ENCODE data around the gene FANCD2.

DNA sequence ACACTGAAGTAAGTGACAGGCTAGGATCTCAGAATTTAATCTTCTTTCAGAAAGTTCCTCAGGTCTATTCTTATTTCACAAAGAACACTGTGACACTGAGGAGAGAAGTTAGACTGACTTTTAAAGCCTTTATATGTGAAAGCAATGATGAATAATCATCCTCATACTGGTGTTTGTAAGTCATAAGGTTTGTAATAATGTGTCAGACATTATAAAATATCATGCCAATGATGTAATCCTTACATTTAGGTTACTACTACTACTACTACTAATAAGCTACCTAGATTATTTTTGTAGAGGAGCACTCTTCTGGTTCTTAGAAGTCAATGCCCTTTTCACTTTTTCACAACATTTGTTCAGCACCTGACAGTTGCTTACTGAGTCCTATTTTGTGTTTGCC is 48.4 kb downstream of the FANCD2 start:
- TF ChIP-seq, protein P1, sequence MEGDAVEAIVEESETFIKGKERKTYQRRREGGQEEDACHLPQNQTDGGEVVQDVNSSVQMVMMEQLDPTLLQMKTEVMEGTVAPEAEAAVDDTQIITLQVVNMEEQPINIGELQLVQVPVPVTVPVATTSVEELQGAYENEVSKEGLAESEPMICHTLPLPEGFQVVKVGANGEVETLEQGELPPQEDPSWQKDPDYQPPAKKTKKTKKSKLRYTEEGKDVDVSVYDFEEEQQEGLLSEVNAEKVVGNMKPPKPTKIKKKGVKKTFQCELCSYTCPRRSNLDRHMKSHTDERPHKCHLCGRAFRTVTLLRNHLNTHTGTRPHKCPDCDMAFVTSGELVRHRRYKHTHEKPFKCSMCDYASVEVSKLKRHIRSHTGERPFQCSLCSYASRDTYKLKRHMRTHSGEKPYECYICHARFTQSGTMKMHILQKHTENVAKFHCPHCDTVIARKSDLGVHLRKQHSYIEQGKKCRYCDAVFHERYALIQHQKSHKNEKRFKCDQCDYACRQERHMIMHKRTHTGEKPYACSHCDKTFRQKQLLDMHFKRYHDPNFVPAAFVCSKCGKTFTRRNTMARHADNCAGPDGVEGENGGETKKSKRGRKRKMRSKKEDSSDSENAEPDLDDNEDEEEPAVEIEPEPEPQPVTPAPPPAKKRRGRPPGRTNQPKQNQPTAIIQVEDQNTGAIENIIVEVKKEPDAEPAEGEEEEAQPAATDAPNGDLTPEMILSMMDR (IDR thresholded peaks at IDR 0.05), result no peak
- TF ChIP-seq ZFX (IDR thresholded peaks at IDR 0.05; ENCODE audit: borderline replicate concordance), result no peak
